Pancreas (tissue), 10 donors: Measurements from ENCODE around the gene RITA1. TPM values are rescaled to one million over a fixed set of nuclear protein-coding genes. Genes with fewer than 3 reads are reported as not detected.

Source experiments
- ATAC-seq, 4 donors: fragments of 200-7000 bp; cut with Tn5 transposase; one replicate each; pipeline versions ENCODE4 v1.8.0 to v1.9.1; 2020; ENCODE audit warnings: mild to moderate bottlenecking in 4 of 4, moderate library complexity in 4 of 4
- DNase-seq, 6 donors: peaks; one replicate each; pipeline ENCODE4 v3.0.0-alpha.2; 2020
- FAIRE-seq: peaks from 2 replicates; lab custom pipeline; 2012; peaks lifted over from hg19 to GRCh38; lab: Jason Lieb, UNC
- H3K27ac ChIP-seq, 4 donors: fragments of 200-600 bp; sonication (generic); 1 replicate in 3 of 4; 2 replicates in 1 of 4; pipeline versions ENCODE4 v1.5.0 to v1.8.0; 2020
- H3K27me3 ChIP-seq, 4 donors: fragments of 200-600 bp; one replicate each; pipeline ENCODE4 v1.8.0; 2021
- H3K36me3 ChIP-seq, 3 donors: fragments of 200-600 bp; sonication (generic) in 1 of 3; one replicate each; pipeline versions ENCODE4 v1.5.0 to v1.8.0; 2020 to 2021
- H3K4me1 ChIP-seq, 3 donors: fragments of 200-600 bp; one replicate each; pipeline ENCODE4 v1.8.0; 2021
- H3K4me3 ChIP-seq, 4 donors: fragments of 200-600 bp; sonication (generic) in 2 of 4; one replicate each; pipeline versions ENCODE4 v1.5.0 to v1.8.0; 2020 to 2021
- H3K9me3 ChIP-seq, 4 donors: fragments of 200-600 bp; one replicate each; pipeline ENCODE4 v1.8.0; 2021
- CTCF ChIP-seq, 4 donors: fragments of 200-600 bp; sonication (generic) in 3 of 4; IDR thresholded peaks; one replicate each; pipeline versions ENCODE4 v1.5.0 to v1.8.0; 2021; ENCODE audit warnings: antibody characterized with exemption in 4 of 4
- WGBS, 2 donors: extraction: QIAGEN DNeasy Blood & Tissue Kit; methylation state at CpG; one replicate each; pipeline ENCODE4 v1.1.7; 2013; 5-methylcytosine and 5-hydroxymethylcytosine counted together
- intact Hi-C, 3 donors: fragments of 100-400 bp; cut with DNase I; formaldehyde crosslinking; loops; one replicate each; pipeline versions ENCODE4 v1.11.1 to v1.14.2; 2022
- polyA plus RNA-seq, 2 donors: library from polyadenylated mRNA; stranded (reverse); fragments of 200-250 nt; gene quantifications; one replicate each; pipeline ENCODE4 v1.2.3, GENCODE V29; 2013
- total RNA-seq, 6 donors: library from RNA; stranded (reverse); fragmentation: NEBNext Ultra II Directional in 4 of 6; extraction: Animal tissue kit (Norgen Biotek cat#: 25700) in 4 of 6; gene quantifications; one replicate each; pipeline versions ENCODE4 v1.2.1 to v1.2.4, GENCODE V29; 2021 to 2023
- donor health status: healthy with polysubstance abuse.
- donor health status: DM: no; HTN: no; CAD: no; lungs with moderate emphysema.
- donor health status: DM: no; HTN: no; CAD: no.
- donor health status: control.
- donor health status: control.
- donor health status: Bipolar disorder and iron deficiency.
- donor health status: DM: yes; HTN: yes; CAD: no.
- donor health status: DM: no; HTN: no; CAD: no.
- donor health status: DM: no; HTN: no; CAD: no.
- donor health status: DM: yes; HTN: yes; CAD: no.

Gene RITA1
- total and polyA plus RNA-seq, 8 donors = 4.8 to 8.9 (median 5.4) TPM

- Histone ChIP-seq H3K9me3 (no peaks in the 10 kb centered on the region), H3K36me3 (peaks cover 0 to 33% (median 0%) of the 10 kb centered on the region in 3 donors), H3K4me1 (peaks cover 8 to 30% (median 26%) of the 10 kb centered on the region in 3 donors), H3K4me3 (no peak overlapping the region), H3K27me3 (no peaks in the 10 kb centered on the region), H3K27ac (no peak overlapping the region)
- no peak for FAIRE-seq
- 90 to 96% methylated on average over 4 of the region's 4 CpGs for WGBS, 2 donors
- intact Hi-C loops = no loop called here
- DNase-seq = no peak
- ATAC-seq = no peak
- TF ChIP-seq CTCF (IDR thresholded peaks at IDR 0.05) = no peak
Measured at GRCh38 chr12:113224955-113225354, 39.4 kb downstream of the RITA1 start.

GRCh38 chr12:113226696-113227568 lies 41.4 kb downstream of the RITA1 start:
- 80 to 81% methylated on average over 13 of the region's 13 CpGs for WGBS, 2 donors
- H3K27ac ChIP-seq = no peak overlapping the region
- H3K9me3 ChIP-seq = no peaks in the 10 kb centered on the region
- intact Hi-C loops = no loop called here
- H3K4me3 ChIP-seq = no peak overlapping the region
- TF ChIP-seq CTCF (IDR thresholded peaks at IDR 0.05) = no peak
- FAIRE-seq (no peak), ATAC-seq (no peak), DNase-seq (no peak)
- H3K4me1 ChIP-seq = peaks cover 8 to 45% (median 26%) of the 10 kb centered on the region in 3 donors
- peaks cover 0 to 45% (median 3%) of the 10 kb centered on the region in 3 donors for H3K36me3 ChIP-seq
- H3K27me3 ChIP-seq = no peaks in the 10 kb centered on the region

- no peaks in the 10 kb centered on the region for H3K27me3 ChIP-seq
- no peak for DNase-seq
- TF ChIP-seq CTCF (IDR thresholded peaks at IDR 0.05) = no peak
- H3K36me3 ChIP-seq = peaks cover 0 to 54% (median 12%) of the 10 kb centered on the region in 3 donors
- no peak overlapping the region for H3K4me3 ChIP-seq
- intact Hi-C loops = no loop called here
- 93 to 97% methylated on average over 5 of the region's 5 CpGs for WGBS, 2 donors
- H3K9me3 ChIP-seq = no peaks in the 10 kb centered on the region
- no peak overlapping the region for H3K27ac ChIP-seq
- FAIRE-seq = no peak
- H3K4me1 ChIP-seq = peaks cover 8 to 43% (median 21%) of the 10 kb centered on the region in 3 donors
- ATAC-seq = no peak
Measured at GRCh38 chr12:113227686-113228391, 42.3 kb downstream of the RITA1 start.

- Histone ChIP-seq H3K36me3 (peaks cover 0 to 61% (median 18%) of the 10 kb centered on the region in 3 donors), H3K4me1 (peaks cover 7 to 42% (median 15%) of the 10 kb centered on the region in 3 donors)
- intact Hi-C loops = no loop called here
Measured at GRCh38 chr12:113228394-113229028, 43.0 kb downstream of the RITA1 start.

More at GRCh38 chr12:113228394-113229028, 43.0 kb downstream of the RITA1 start:
- FAIRE-seq = no peak
- no peaks in the 10 kb centered on the region for H3K9me3 ChIP-seq
- no peak for TF ChIP-seq CTCF (IDR thresholded peaks at IDR 0.05)
- WGBS, 2 donors = 75 to 86% methylated on average over 5 of the region's 5 CpGs
- no peak for ATAC-seq
- no peak overlapping the region for H3K27ac ChIP-seq
- H3K4me3 ChIP-seq = no peak overlapping the region
- DNase-seq = no peak
- H3K27me3 ChIP-seq = no peaks in the 10 kb centered on the region
